ENCODE results near the gene TBXT.

The TBXT gene

GRCh38 chr6:166162599-166163342 is 4.9 kb downstream of the TBXT start:
- DNase-seq (ENCODE audit: insufficient read length, low spot score) = no peak
- FAIRE-seq = no peak
- TF ChIP-seq, protein P1, sequence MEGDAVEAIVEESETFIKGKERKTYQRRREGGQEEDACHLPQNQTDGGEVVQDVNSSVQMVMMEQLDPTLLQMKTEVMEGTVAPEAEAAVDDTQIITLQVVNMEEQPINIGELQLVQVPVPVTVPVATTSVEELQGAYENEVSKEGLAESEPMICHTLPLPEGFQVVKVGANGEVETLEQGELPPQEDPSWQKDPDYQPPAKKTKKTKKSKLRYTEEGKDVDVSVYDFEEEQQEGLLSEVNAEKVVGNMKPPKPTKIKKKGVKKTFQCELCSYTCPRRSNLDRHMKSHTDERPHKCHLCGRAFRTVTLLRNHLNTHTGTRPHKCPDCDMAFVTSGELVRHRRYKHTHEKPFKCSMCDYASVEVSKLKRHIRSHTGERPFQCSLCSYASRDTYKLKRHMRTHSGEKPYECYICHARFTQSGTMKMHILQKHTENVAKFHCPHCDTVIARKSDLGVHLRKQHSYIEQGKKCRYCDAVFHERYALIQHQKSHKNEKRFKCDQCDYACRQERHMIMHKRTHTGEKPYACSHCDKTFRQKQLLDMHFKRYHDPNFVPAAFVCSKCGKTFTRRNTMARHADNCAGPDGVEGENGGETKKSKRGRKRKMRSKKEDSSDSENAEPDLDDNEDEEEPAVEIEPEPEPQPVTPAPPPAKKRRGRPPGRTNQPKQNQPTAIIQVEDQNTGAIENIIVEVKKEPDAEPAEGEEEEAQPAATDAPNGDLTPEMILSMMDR (IDR thresholded peaks at IDR 0.05; ENCODE audit: insufficient read depth, missing control alignments) = no peak

DNA sequence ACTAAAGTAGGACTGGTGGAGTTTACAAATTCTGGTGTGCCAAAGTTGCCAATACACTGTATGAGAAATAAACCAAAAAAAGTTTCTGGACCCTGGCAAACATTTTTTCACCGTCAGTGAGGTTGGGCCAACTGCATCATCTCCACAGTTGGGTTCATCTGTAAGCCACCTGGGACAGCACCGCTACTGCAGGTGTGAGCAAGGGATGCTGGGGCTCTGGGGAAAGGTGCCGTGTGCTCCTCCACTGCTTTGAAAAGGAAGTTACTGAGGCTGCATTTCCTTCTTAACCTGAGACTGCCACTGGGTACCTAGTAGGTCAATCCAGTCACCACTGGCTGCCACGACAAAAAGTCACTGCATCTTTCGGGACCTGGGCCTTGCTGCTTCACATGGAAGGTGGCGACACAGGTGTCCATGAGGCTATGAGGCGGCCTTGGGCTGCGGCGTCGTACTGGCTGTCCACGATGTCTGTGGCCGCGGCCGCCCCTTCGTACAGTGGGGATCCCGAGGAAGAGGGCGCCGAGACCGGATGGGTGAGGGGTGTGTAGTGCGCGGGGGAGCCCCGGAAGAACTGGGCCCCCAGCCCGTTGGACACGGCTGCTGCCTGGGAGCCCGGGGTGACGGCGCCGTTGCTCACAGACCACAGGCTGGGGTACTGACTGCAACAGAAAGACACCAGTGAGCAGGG is 9.6 kb downstream of the TBXT start:
- TF ChIP-seq, protein P1 (IDR thresholded peaks at IDR 0.05; ENCODE audit: insufficient read depth, missing control alignments) = no peak
- DNase-seq (ENCODE audit: insufficient read length, low spot score) = no peak
- FAIRE-seq = no peak

GRCh38 chr6:166156942-166157341 is 10.7 kb downstream of the TBXT start:
- FAIRE-seq (no peak), DNase-seq (ENCODE audit: insufficient read length, low spot score) (no peak)
- TF ChIP-seq, protein P1 (IDR thresholded peaks at IDR 0.05; ENCODE audit: insufficient read depth, missing control alignments) = no peak

- TF ChIP-seq, protein P1 (IDR thresholded peaks at IDR 0.05; ENCODE audit: insufficient read depth, missing control alignments) = no peak
- DNase-seq (ENCODE audit: insufficient read length, low spot score) = no peak
- FAIRE-seq = no peak
Observed at GRCh38 chr6:166153966-166154365, 13.7 kb downstream of the TBXT start.

DNA sequence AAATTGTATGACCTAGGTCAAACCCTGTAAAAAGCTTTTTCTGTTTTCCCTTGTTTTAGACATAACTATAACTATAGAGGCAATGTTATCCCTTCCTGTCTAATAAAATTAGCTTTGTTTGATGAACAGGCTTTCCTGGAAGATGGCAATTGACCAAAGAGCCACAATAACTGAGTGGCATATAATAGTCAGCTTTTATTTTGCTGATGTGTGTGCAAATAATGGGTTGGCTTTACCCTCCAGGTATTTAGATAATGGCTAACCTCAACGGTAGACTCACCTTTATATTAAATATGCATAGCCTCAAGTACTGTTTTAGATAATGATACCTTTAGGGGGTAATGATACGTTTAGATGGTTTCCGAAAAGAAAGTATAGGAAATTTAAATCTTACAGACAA is 15.0 kb downstream of the TBXT start:
- no peak for DNase-seq (ENCODE audit: insufficient read length, low spot score)
- TF ChIP-seq, protein P1 (IDR thresholded peaks at IDR 0.05; ENCODE audit: insufficient read depth, missing control alignments) = no peak
- FAIRE-seq = no peak

GRCh38 chr6:166151798-166152197 is 15.9 kb downstream of the TBXT start:
- TF ChIP-seq, protein P1 (IDR thresholded peaks at IDR 0.05; ENCODE audit: insufficient read depth, missing control alignments) = no peak
- DNase-seq (ENCODE audit: insufficient read length, low spot score) = no peak
- no peak for FAIRE-seq

- no peak for DNase-seq (ENCODE audit: insufficient read length, low spot score)
- TF ChIP-seq, protein P1 (IDR thresholded peaks at IDR 0.05; ENCODE audit: insufficient read depth, missing control alignments) = no peak
- no peak for FAIRE-seq
Observed at GRCh38 chr6:166145751-166146150, 21.9 kb downstream of the TBXT start.

Measured in D721Med (cell line).